Stimulated activated CD4-positive, alpha-beta T cell treated with anti-CD3 and anti-CD28 coated beads, Interleukin-2, amount 100 ng/mL, for 4 hours (primary cell): ENCODE measurements around the gene GNAT2.

Experiments used
- DNase-seq: peaks from one replicate; pipeline ENCODE4 v3.0.0-alpha.2; 2020; ENCODE audit warnings: low read depth

The GNAT2 gene

GRCh38 chr1:109609881-109610280, 9.5 kb downstream of the GNAT2 start:
- no peak for DNase-seq

DNA sequence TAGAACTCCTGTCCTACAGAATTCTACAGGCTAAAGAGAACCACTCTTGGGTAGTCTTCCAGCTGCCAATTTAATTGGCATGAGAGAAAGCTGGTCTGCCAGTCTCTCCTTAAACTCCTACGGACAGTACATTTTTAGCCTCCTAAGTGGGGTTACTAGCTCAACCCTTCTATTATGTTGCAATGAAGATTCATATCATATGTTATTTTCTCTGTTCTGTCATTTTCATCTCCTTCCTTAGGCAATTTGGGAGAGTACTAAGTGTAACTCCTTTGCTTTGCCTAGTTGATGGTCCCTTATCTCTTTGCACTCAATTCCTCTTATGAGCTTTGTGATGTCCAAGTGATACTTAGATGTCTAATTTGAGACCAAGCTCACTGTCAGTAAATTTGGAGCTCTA, 14.0 kb downstream of the GNAT2 start:
- no peak for DNase-seq

GRCh38 chr1:109603229-109603628, 16.2 kb downstream of the GNAT2 start:
- DNase-seq: no peak

- DNase-seq: no peak
Measured at GRCh38 chr1:109598655-109599054, 20.8 kb downstream of the GNAT2 start.

DNA sequence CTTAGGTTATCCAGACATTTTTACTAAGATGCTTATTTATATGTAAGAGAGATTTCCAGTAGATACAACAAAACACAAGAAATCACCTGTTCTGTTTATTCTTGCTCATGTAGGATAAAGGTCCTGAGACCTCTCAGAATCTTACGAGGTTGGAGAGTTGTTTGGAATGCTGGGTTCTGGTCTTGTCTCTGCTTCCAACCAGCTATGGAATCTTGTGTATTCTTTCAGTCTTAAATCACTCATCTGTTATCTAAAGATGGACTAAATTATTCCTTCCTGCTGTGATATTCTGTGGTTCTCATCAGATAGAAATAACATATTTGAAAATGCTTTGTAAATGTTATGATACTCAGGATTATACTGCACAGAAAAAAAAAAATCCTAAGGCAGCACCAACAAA, 21.3 kb downstream of the GNAT2 start:
- no peak for DNase-seq

GRCh38 chr1:109595531-109595930, 23.9 kb downstream of the GNAT2 start:
- no peak for DNase-seq

DNA sequence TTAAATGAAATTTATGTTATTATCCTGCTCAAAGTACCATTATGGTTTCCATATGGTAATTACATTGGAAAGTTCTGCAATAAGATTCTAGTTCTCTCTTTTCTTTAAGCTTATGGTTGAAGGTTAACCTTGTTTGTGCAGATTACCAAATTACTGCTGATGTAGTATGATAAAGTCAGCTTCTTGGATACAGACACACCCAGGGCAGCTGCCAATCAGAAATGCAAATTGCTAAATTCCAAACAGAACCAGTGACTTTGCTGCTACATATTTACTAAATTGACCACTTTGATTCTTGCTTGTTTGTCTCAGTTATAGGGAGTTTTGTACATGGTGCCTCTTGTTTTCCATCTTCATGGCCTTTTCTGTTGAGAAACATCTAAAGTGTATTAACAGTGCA, 26.5 kb downstream of the GNAT2 start:
- no peak for DNase-seq

- no peak for DNase-seq
Measured at GRCh38 chr1:109589679-109590078, 29.7 kb downstream of the GNAT2 start.

- DNase-seq: no peak
Measured at GRCh38 chr1:109589177-109589576, 30.2 kb downstream of the GNAT2 start.

GRCh38 chr1:109586055-109586454, 33.4 kb downstream of the GNAT2 start:
- DNase-seq: no peak

GRCh38 chr1:109584766-109585165, 34.6 kb downstream of the GNAT2 start:
- DNase-seq: no peak

GRCh38 chr1:109582021-109582420, 37.4 kb downstream of the GNAT2 start:
- DNase-seq: no peak

- DNase-seq: no peak
Measured at GRCh38 chr1:109579491-109579890, 39.9 kb downstream of the GNAT2 start.

- DNase-seq: no peak
Measured at GRCh38 chr1:109578947-109579443, 40.4 kb downstream of the GNAT2 start.

- no peak for DNase-seq
Measured at GRCh38 chr1:109573785-109574184, 45.6 kb downstream of the GNAT2 start.

DNA sequence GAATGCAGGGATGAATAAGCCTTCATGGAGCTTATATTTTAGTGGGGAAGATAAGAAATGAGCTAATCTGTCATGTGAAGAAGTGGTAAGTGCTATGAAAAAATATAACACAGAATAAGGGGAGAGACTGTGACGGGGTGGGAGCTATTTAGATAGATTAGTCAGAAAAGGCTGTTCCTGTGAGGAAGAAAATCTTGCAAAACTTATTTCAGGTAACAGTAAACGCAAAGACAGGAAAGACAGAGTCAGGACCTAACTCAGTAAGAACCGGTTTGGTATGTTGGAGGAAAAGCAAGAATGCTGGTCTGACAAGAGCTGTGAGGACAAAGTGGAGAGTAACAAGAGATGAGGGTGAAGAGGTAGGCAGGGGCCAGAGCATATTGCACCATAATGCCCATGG, 49.0 kb downstream of the GNAT2 start:
- DNase-seq: no peak

- DNase-seq: no peak
Measured at GRCh38 chr1:109569323-109569722, 50.1 kb downstream of the GNAT2 start.

DNA sequence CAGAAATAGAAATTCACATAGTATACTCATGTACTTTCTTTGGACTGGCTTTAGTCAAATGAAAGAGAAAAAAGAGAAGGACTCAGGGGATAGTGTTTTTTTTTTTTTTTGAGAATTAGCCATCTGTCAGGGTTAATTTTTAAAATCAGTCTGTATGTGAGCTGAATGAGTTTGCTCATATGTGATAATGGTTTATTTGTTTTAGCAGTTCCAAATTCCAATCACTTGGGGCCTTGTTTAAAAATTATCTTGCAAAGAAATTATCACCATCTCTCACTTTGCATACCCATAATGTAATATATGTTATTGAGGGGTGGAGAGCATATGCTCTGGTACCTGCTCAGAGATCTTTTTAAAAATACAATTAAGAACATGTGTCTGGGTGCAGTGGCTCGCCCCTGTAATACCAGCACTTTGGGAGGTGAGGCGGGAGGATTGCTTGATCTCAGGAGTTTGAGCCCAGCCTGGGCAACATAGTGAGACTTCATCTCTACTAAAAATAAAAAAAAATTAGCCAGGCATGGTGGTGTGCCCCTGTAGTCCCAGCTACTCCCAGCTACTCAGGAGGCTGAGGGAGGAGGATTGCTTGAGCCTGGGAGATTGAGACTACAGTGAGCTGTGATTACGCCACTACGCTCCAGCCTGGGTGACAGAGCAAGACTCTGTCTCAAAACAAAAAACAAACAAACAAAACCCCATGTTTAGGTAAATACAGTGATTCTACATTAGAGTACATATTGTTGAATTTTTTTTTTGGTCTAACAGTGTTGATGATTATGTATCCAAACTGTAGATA, 51.3 kb downstream of the GNAT2 start:
- no peak for DNase-seq

DNA sequence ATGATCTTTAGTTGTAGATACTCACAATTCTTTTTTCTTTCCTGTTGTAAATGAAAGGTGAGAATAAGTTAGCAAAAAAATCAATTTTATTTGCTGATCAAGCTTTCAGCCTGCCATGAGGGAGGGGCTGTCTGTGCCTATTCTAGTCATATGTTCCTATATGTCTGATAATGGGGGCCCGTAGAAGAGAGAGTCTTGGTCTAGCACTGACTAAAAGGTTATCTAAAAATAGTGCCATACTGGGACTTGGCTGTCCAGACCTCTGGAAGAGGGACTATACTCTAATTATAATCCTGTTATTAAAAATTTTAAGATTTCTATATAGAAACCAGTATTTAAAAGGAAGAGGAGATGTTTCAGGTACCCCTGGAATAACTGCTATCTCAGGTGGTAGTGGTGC, 52.4 kb downstream of the GNAT2 start:
- DNase-seq: no peak

- no peak for DNase-seq
Measured at GRCh38 chr1:109565241-109565640, 54.2 kb downstream of the GNAT2 start.

DNA sequence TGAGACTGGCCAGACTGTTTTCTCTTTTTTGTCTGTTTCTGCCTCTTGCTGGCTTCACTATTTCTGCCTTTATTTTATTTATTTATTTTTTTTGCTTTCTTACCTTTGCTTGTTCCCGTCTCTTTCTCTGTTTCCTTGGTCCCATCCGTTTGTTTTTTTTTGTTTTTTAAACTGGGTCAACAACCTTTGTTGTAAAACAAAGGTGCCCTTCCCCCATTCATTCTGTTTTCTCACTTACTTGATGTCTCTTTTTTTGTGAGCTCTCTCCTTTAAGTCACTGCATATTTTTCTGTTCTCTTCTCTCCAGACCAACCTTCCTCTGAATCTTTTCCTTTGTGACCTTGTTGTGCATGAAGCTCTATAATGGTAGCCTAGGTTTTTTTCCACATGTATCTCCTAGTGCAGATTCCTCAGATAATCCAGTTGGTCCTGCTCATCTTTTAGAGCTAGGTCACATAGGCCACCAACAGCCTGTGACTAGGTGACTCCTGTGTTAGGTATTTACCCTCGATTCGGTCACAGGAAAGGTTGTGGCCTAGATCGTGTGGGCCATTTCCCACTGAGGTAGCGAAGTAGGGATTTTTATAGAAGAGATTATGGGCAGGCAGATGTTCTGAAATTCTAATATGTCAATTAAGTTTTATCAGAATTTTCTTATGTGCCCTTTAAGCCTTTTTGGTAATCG, 55.1 kb downstream of the GNAT2 start:
- no peak for DNase-seq

DNA sequence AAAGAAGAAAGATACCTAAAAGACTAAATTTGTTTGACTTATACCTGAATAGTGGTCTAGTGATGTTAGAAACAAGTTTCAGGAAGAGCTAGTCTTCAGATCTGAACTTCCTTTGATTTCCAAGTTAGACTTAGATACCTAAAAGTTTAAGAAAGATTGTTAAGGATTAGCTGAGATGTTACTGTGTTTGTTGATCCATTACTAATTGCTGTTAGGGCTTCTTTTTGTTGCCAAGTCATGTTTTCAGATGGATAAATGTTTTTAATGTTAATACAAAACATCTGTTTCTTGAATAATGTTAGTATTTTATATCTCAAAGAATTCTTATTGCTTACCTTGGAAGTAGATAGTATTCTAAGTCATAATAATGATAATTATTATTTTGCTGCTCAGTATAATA, 59.4 kb downstream of the GNAT2 start:
- no peak for DNase-seq

DNA sequence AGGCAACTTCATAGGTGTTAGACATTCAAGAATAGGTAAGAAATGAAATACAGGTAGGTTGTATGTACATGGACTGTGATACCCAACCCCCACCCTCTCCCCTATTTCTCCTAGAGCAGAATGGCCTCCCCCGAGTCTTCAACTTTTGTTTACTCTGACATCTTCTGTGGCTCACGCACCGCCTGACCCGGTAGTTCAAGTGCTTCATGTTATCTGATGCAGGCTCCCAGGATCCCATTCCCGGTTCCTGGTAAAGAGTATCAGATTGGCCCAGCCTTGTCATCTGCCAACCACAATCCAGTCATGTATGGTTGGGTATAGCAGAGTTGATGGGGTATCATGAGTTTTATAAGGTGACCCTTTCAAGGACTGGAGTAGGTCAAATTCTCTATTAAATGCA, 61.9 kb downstream of the GNAT2 start:
- no peak for DNase-seq

DNA sequence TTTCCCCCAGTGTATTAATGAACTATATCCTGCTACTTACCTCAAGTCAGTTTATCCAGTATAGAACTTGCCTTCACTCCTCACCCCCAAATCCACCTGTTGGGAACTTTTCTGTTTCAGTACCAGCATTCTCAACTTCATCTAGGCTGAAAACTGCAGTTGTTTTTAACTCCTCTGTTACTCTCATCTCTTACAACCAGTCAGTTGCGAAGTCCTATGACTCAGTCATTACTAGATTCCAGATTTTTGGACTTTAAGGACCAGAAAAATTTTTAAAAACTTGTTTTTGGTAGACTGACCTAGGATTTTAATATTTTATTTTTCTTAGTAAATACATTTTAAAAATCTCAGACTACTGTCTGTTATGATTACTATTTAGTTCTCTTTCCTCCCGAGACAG, 62.9 kb downstream of the GNAT2 start:
- DNase-seq: no peak
